PC-9 (cell line): Measurements from ENCODE around the gene KRT32.

ENCODE experiments used
- CTCF ChIP-seq: fragments of 200-600 bp; sonication (generic); conservative IDR thresholded peaks from 2 replicates; pipeline ENCODE4 v1.6.1; 2017; ENCODE audit warnings: mixed run types, antibody characterized with exemption, mild to moderate bottlenecking, moderate library complexity
- EZH2 ChIP-seq: fragments of 200-600 bp; sonication (generic); IDR thresholded peaks from 2 replicates; pipeline ENCODE4 v1.8.0; 2017; ENCODE audit warnings: antibody characterized with exemption, low read depth

GRCh38 chr17:41421617-41422016 is 45.6 kb downstream of the KRT32 start:
- TF ChIP-seq CTCF (no peak), EZH2 (no peak)
